Natural killer cell (primary cell): Measurements from ENCODE around the gene SARNP. TPM values are rescaled to one million over a fixed set of nuclear protein-coding genes. Genes with fewer than 3 reads are reported as not detected.

Source experiments
- ATAC-seq, 3 donors: fragments of 150-1000 bp in 2 of 3; fragments of 200-7000 bp in 1 of 3; cut with Tn5 transposase; 1 replicate in 1 of 3; 2 replicates in 2 of 3; pipeline ENCODE4 v1.10.0; 2021; ENCODE audit warnings: mild to moderate bottlenecking in 2 of 3, moderate library complexity in 2 of 3
- DNase-seq, 2 donors: peaks; one replicate each; pipeline versions ENCODE4 v3.0.0 to v3.0.0-alpha.2; 2013 to 2021; ENCODE audit warnings: mixed read lengths in 1 of 2
- H3K27ac ChIP-seq: one replicate; pipeline ENCODE4 v1.5.1; 2013; ENCODE audit warnings: mild to moderate bottlenecking, low read length
- H3K27me3 ChIP-seq: one replicate; pipeline ENCODE4 v1.6.1; 2013; ENCODE audit warnings: low read length; ENCODE audit not compliant: control insufficient read depth, insufficient read depth
- H3K36me3 ChIP-seq: one replicate; pipeline ENCODE4 v1.6.1; 2013; ENCODE audit warnings: low read length; ENCODE audit not compliant: control insufficient read depth, insufficient read depth
- H3K4me1 ChIP-seq: one replicate; pipeline ENCODE4 v1.6.1; 2013; ENCODE audit warnings: low read length; ENCODE audit not compliant: control insufficient read depth, insufficient read depth
- H3K4me3 ChIP-seq: one replicate; pipeline ENCODE4 v1.5.1; 2013; ENCODE audit warnings: low read length
- H3K9me3 ChIP-seq: one replicate; pipeline ENCODE4 v1.6.1; 2013; ENCODE audit warnings: low read length; ENCODE audit not compliant: control insufficient read depth, insufficient read depth
- H3K27ac Mint-ChIP-seq, 2 donors: one replicate each; pipeline ENCODE4 v1.8.0; 2022; ENCODE audit warnings: mild to moderate bottlenecking in 2 of 2, mixed read lengths in 2 of 2, moderate library complexity in 1 of 2
- H3K27me3 Mint-ChIP-seq, 2 donors: one replicate each; pipeline ENCODE4 v1.8.0; 2022; ENCODE audit warnings: low read depth in 2 of 2, mixed read lengths in 2 of 2
- H3K36me3 Mint-ChIP-seq: one replicate; pipeline ENCODE4 v1.8.0; 2022; ENCODE audit warnings: mixed read lengths
- H3K4me1 Mint-ChIP-seq, 2 donors: one replicate each; pipeline ENCODE4 v1.8.0; 2022; ENCODE audit warnings: mixed read lengths in 2 of 2
- H3K4me3 Mint-ChIP-seq: one replicate; pipeline ENCODE4 v1.8.0; 2022; ENCODE audit warnings: mild to moderate bottlenecking, moderate library complexity, mixed read lengths
- H3K9me3 Mint-ChIP-seq, 2 donors: one replicate each; pipeline ENCODE4 v1.8.0; 2022; ENCODE audit warnings: mixed read lengths in 2 of 2
- WGBS: methylation state at CpG from one replicate; pipeline ENCODE4 v1.1.7; 2013; ENCODE audit warnings: missing lambda C conversion rate; ENCODE audit not compliant: insufficient coverage; 5-methylcytosine and 5-hydroxymethylcytosine counted together
- intact Hi-C: fragments of 100-400 bp; cut with micrococcal nuclease; formaldehyde crosslinking; loops from one replicate; pipeline ENCODE4 v1.14.2; 2022
- total RNA-seq, 4 donors: library from RNA; stranded (reverse); fragments of 120-200 nt in 1 of 4; gene quantifications; one replicate each; pipeline versions ENCODE4 v1.2.3 to v1.2.4, GENCODE V29; 2013 to 2022
- TF ChIP-seq, protein P1 (sequence below): fragments of 200-600 bp; IDR thresholded peaks from one replicate; pipeline ENCODE4 v1.8.0; 2022; ENCODE audit warnings: antibody characterized with exemption

The SARNP gene
- total RNA-seq, 3 donors from 2014 or later (not counting 1 experiment from before 2014, with no cell fraction given), result 50.5 to 57.0 (median 51.2) TPM

DNA sequence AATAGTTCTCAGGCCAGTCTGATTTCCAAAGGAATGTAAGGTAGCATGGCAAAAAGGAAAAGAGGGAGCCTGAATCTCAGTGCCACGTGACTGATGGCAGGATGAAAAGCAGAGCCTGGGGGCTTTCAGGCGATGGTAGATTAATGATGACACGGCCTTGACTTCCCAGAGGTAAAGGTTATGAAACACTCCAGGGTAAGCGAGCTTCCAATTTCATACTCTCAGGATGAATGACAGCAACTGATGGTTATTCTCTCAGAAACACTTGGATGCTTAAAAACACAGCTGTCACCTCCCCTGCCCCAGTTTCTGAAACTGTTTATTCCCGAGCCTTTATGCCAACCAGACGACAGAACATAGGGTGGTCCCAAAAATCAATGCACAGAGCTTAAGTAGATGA, 45.8 kb downstream of the SARNP start:
- Mint-ChIP-seq H3K36me3 (no peaks in the 10 kb centered on the region), H3K9me3 (no peaks in the 10 kb centered on the region), H3K27me3 (no peaks in the 10 kb centered on the region), H3K4me3 (no peak overlapping the region), H3K4me1 (peaks cover 14 to 19% of the 10 kb centered on the region in 2 donors), H3K27ac (peak overlapping the region; percentile 29 to 79)
- intact Hi-C loops, result no loop called here
- Histone ChIP-seq H3K36me3 (peaks cover 16% of the 10 kb centered on the region), H3K4me1 (peaks cover 3% of the 10 kb centered on the region), H3K4me3 (no peak overlapping the region), H3K9me3 (no peaks in the 10 kb centered on the region), H3K27ac (no peak overlapping the region), H3K27me3 (no peaks in the 10 kb centered on the region)
- WGBS, result 97% methylated on average over 6 of the region's 6 CpGs
- DNase-seq (no peak), ATAC-seq (no peak)
- TF ChIP-seq, protein P1, sequence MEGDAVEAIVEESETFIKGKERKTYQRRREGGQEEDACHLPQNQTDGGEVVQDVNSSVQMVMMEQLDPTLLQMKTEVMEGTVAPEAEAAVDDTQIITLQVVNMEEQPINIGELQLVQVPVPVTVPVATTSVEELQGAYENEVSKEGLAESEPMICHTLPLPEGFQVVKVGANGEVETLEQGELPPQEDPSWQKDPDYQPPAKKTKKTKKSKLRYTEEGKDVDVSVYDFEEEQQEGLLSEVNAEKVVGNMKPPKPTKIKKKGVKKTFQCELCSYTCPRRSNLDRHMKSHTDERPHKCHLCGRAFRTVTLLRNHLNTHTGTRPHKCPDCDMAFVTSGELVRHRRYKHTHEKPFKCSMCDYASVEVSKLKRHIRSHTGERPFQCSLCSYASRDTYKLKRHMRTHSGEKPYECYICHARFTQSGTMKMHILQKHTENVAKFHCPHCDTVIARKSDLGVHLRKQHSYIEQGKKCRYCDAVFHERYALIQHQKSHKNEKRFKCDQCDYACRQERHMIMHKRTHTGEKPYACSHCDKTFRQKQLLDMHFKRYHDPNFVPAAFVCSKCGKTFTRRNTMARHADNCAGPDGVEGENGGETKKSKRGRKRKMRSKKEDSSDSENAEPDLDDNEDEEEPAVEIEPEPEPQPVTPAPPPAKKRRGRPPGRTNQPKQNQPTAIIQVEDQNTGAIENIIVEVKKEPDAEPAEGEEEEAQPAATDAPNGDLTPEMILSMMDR, result no peak

DNA sequence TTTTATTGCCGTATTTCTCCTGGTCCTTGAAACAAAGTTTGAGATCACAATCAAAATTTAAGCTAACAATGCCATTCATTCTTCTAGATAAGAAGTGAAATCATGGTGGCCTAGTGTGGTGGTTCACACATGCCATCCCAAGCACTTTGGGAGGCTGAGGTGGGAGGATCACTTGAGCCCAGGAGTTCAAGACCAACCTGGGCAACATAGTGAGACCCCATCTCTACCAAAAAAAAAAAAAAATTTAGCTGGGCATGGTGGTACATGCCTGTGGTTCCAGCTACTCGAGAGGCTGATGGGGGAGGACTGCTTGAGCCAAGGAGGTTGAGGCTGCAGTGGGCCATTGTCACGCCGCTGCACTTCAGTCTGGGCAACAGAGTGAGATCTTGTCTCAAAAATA, 50.4 kb downstream of the SARNP start:
- no peaks in the 10 kb centered on the region for H3K36me3 Mint-ChIP-seq
- Histone ChIP-seq H3K4me1 (no peaks in the 10 kb centered on the region), H3K27me3 (no peaks in the 10 kb centered on the region), H3K4me3 (no peak overlapping the region), H3K36me3 (peaks cover 25% of the 10 kb centered on the region), H3K27ac (no peak overlapping the region), H3K9me3 (no peaks in the 10 kb centered on the region)
- DNase-seq (no peak), ATAC-seq (no peak)
- H3K27ac Mint-ChIP-seq, result no peak overlapping the region
- 95% methylated on average over 3 of the region's 4 CpGs for WGBS
- no peak overlapping the region for H3K4me3 Mint-ChIP-seq
- no peaks in the 10 kb centered on the region for H3K27me3 Mint-ChIP-seq
- H3K4me1 Mint-ChIP-seq, result peaks cover 11 to 23% of the 10 kb centered on the region in 2 donors
- TF ChIP-seq, protein P1, result no peak
- intact Hi-C loops, result no loop called here
- no peaks in the 10 kb centered on the region for H3K9me3 Mint-ChIP-seq

DNA sequence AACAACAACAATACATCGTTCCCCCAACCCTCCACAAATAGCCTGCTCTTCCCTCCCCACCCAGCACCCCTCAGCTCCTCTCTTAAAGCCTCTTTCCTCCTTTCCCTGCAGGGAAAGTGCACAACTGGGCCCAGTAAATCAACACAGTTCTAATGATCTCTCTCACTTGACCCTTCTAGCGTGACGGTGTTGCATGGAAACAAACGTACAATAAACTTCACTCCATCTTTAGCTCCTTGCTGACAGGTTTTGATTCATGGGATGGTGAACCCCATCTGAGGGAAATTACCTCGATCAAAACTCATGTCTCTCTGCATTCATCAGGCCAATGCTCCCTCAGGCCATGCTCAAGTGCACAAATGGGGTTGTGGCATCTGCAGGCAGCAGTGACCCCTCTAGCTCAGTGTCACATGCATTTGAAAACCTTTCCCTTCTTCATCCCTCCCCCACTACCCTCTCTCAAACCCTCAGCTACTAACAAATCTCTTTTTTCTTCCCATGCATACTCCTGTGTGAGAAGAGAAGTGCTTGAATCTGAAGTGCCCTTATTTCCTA, 51.7 kb downstream of the SARNP start:
- no peaks in the 10 kb centered on the region for H3K9me3 ChIP-seq
- TF ChIP-seq, protein P1, result no peak
- H3K27ac ChIP-seq, result no peak overlapping the region
- Mint-ChIP-seq H3K27me3 (no peaks in the 10 kb centered on the region), H3K4me3 (no peak overlapping the region), H3K4me1 (peaks cover 5 to 17% of the 10 kb centered on the region in 2 donors), H3K27ac (no peak overlapping the region), H3K36me3 (no peaks in the 10 kb centered on the region), H3K9me3 (no peaks in the 10 kb centered on the region)
- DNase-seq, result no peak
- no peak overlapping the region for H3K4me3 ChIP-seq
- peaks cover 21% of the 10 kb centered on the region for H3K36me3 ChIP-seq
- H3K27me3 ChIP-seq, result no peaks in the 10 kb centered on the region
- ATAC-seq, result no peak
- intact Hi-C loops, result no loop called here
- whole genome bisulfite sequencing, result 97% methylated on average over 5 of the region's 5 CpGs
- no peaks in the 10 kb centered on the region for H3K4me1 ChIP-seq

DNA sequence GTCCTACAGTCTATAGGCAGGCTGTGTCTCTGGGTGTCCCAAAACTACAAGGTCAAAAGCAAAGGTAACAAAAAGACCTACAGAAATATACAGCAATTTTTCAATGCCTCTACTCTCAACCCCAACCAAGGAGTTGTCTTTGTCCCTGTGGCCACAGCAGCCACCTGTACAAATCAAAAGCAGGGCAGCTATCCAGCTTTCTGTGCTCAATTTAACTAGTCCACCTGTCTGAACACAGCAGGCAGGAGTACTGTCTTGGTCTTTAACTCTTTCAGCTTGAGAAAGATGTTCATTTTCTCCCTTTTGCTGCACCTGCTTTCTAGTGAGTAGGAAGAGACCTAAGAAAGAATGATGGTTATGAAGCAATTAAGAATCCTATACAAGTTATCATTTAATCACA, 54.9 kb downstream of the SARNP start:
- H3K9me3 ChIP-seq, result no peaks in the 10 kb centered on the region
- peaks cover 4% of the 10 kb centered on the region for H3K36me3 Mint-ChIP-seq
- H3K9me3 Mint-ChIP-seq, result no peaks in the 10 kb centered on the region
- peaks cover 5 to 12% of the 10 kb centered on the region in 2 donors for H3K4me1 Mint-ChIP-seq
- no peak overlapping the region for H3K27ac Mint-ChIP-seq
- DNase-seq, result no peak
- TF ChIP-seq, protein P1, result no peak
- H3K4me1 ChIP-seq, result no peaks in the 10 kb centered on the region
- peaks cover 36% of the 10 kb centered on the region for H3K36me3 ChIP-seq
- no peak for ATAC-seq
- H3K4me3 ChIP-seq, result no peak overlapping the region
- H3K4me3 Mint-ChIP-seq, result no peak overlapping the region
- H3K27ac ChIP-seq, result no peak overlapping the region
- intact Hi-C loops, result no loop called here
- no peaks in the 10 kb centered on the region for H3K27me3 Mint-ChIP-seq
- no peaks in the 10 kb centered on the region for H3K27me3 ChIP-seq
